ENCODE data around the gene SHISA3.

DNA sequence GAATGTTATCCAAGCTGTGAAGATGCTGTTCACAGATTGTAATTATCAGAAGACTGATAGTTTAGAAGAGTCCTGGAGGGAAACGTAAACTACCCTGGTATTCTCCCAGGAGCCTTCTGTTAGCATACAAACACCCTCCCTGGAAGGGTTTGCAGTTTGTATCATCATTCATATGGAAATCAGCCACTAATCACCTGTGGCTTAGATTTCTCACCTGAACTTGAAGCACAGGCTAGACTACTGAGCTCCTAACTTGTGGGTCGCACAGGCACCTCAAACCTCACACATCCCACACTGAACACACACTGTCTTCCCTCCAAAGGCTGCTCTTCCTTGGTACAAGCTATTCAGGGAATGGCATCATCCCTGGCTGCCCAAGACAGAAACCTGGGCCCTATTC is 30.7 kb downstream of the SHISA3 start:
- no peak for TF ChIP-seq POLR2A (IDR thresholded peaks at IDR 0.05; ENCODE audit: extremely low read depth, insufficient read length)
- TF ChIP-seq, protein P1, sequence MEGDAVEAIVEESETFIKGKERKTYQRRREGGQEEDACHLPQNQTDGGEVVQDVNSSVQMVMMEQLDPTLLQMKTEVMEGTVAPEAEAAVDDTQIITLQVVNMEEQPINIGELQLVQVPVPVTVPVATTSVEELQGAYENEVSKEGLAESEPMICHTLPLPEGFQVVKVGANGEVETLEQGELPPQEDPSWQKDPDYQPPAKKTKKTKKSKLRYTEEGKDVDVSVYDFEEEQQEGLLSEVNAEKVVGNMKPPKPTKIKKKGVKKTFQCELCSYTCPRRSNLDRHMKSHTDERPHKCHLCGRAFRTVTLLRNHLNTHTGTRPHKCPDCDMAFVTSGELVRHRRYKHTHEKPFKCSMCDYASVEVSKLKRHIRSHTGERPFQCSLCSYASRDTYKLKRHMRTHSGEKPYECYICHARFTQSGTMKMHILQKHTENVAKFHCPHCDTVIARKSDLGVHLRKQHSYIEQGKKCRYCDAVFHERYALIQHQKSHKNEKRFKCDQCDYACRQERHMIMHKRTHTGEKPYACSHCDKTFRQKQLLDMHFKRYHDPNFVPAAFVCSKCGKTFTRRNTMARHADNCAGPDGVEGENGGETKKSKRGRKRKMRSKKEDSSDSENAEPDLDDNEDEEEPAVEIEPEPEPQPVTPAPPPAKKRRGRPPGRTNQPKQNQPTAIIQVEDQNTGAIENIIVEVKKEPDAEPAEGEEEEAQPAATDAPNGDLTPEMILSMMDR (IDR thresholded peaks at IDR 0.05; ENCODE audit: low read depth, low read length): no peak
- TF ChIP-seq, protein P2, sequence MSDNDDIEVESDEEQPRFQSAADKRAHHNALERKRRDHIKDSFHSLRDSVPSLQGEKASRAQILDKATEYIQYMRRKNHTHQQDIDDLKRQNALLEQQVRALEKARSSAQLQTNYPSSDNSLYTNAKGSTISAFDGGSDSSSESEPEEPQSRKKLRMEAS (IDR thresholded peaks at IDR 0.05; ENCODE audit: low read depth, low read length): no peak
- no peak for TF ChIP-seq MYC (IDR thresholded peaks at IDR 0.05; ENCODE audit: low read depth, low read length)
